Heart left ventricle (tissue), 16 donors: Measurements from ENCODE around the gene GBGT1. TPM values are rescaled to one million over a fixed set of nuclear protein-coding genes. Genes with fewer than 3 reads are reported as not detected.

Source experiments
- ATAC-seq, 4 donors: fragments of 200-7000 bp; cut with Tn5 transposase; one replicate each; pipeline ENCODE4 v1.9.1; 2020 to 2022; ENCODE audit warnings: moderate library complexity in 4 of 4, mild to moderate bottlenecking in 3 of 4, moderate number of reproducible peaks in 1 of 4
- DNase-seq, 5 donors: peaks; one replicate each; pipeline ENCODE4 v3.0.0-alpha.2; 2020
- H3K27ac ChIP-seq, 12 donors: fragments of 200-600 bp; sonication (generic) in 4 of 12; one replicate each; pipeline versions ENCODE4 v1.5.0 to v1.8.0; 2016 to 2022; ENCODE audit warnings: mild to moderate bottlenecking in 2 of 12
- H3K27me3 ChIP-seq, 9 donors: fragments of 200-600 bp; sonication (generic) in 2 of 9; one replicate each; pipeline versions ENCODE4 v1.5.1 to v1.8.0; 2016 to 2022; ENCODE audit warnings: mild to moderate bottlenecking in 3 of 9
- H3K36me3 ChIP-seq, 9 donors: fragments of 200-600 bp; sonication (generic) in 2 of 9; one replicate each; pipeline versions ENCODE4 v1.5.0 to v1.8.0; 2018 to 2022; ENCODE audit warnings: mild to moderate bottlenecking in 2 of 9
- H3K4me1 ChIP-seq, 12 donors: fragments of 200-600 bp; sonication (generic) in 4 of 12; one replicate each; pipeline versions ENCODE4 v1.5.0 to v1.8.0; 2016 to 2022; ENCODE audit warnings: mild to moderate bottlenecking in 3 of 12
- H3K4me3 ChIP-seq, 12 donors: fragments of 200-600 bp; sonication (generic) in 4 of 12; one replicate each; pipeline versions ENCODE4 v1.5.0 to v1.8.0; 2017 to 2022; ENCODE audit warnings: mild to moderate bottlenecking in 9 of 12, moderate library complexity in 4 of 12
- H3K9me3 ChIP-seq, 12 donors: fragments of 200-600 bp; sonication (generic) in 4 of 12; one replicate each; pipeline versions ENCODE4 v1.5.0 to v1.8.0; 2016 to 2022; ENCODE audit warnings: mild to moderate bottlenecking in 1 of 12
- CTCF ChIP-seq, 12 donors: fragments of 200-600 bp; sonication (generic) in 4 of 12; IDR thresholded peaks; one replicate each; pipeline versions ENCODE4 v1.5.0 to v1.8.0; 2018 to 2022; ENCODE audit warnings: antibody characterized with exemption in 12 of 12, mild to moderate bottlenecking in 5 of 12
- POLR2A ChIP-seq, 2 donors: fragments of 450-650 bp; IDR thresholded peaks; one replicate each; pipeline ENCODE4 v1.6.1; 2017; ENCODE audit warnings: antibody characterized with exemption in 2 of 2, mild to moderate bottlenecking in 2 of 2, moderate library complexity in 2 of 2
- WGBS, 4 donors: extraction: QIAGEN DNeasy Blood & Tissue Kit in 2 of 4; methylation state at CpG; one replicate each; pipeline versions ENCODE4 v1.1.5 to v1.1.7; 2013 to 2018; 5-methylcytosine and 5-hydroxymethylcytosine counted together
- intact Hi-C, 10 donors: fragments of 100-400 bp; cut with DNase I; formaldehyde crosslinking; loops; one replicate each; pipeline versions ENCODE4 v1.11.1 to v1.14.2; 2022
- polyA plus RNA-seq, 2 donors: library from polyadenylated mRNA; stranded (reverse); fragments of 200-250 nt; gene quantifications; one replicate each; pipeline ENCODE4 v1.2.3, GENCODE V29; 2013
- total RNA-seq, 9 donors: library from RNA; depleted of rRNA in 2 of 9; stranded (reverse); fragments of >200 nt in 2 of 9; fragmentation: NEBNext Ultra II Directional in 3 of 9; extraction: Animal tissue kit (Norgen Biotek cat#: 25700) in 3 of 9; gene quantifications; one replicate each; pipeline versions ENCODE4 v1.1.0 to v1.2.4, GENCODE V29; 2016 to 2023
- donor health status: ischemic (EF 13 %, LVEDD 7.1; RV severe dilation, severe dysfunction).
- donor health status: healthy with polysubstance abuse.
- donor health status: DM: no; HTN: yes; CAD: no.
- donor health status: DM: no; HTN: no; CAD: no.
- donor health status: ischemic (EF 25% LVEDD 6.9; RV normal size, moderate dysfunction).
- donor health status: ischemic (EF 25% LVEDD 5.7; RV mildly dilated, moderate dysfunction).
- donor health status: healthy.
- donor health status: DM: yes; HTN: yes; CAD: no.
- donor health status: ischemic (EF 35%, LVEDD 5.7; RV mildly dilated, moderate dysfunction).
- donor health status: nonischemic (EF 11% LVEDD 7.7; RV severe dilation, severe dysfunction).
- donor health status: DM: yes; HTN: yes; CAD: no.
- donor health status: PGD.
- donor health status: ischemic (EF 29% LVEDD 5.4; RV normal size, mild dysfunction).
- donor health status: nonischemic (EF 23%, LVEDD 6.1; RV moderate dilation, normal function).

Gene GBGT1
- total and polyA plus RNA-seq, 11 donors = 4.6 to 22.5 (median 7.0) TPM

GRCh38 chr9:133121198-133121914 lies 42.4 kb downstream of the GBGT1 start, which contains the start of gene RALGDS:
TSS of gene RALGDS (minus strand) at chr9:133121240. CDS start at chr9:133121154, 86 bp downstream.
- WGBS, 4 donors = 9 to 33% (median 14%) methylated on average over 7 to 53 of the region's 53 CpGs
- peak within 1 kb of the TSS; percentile 53 to 97 (median 90) for H3K27ac ChIP-seq
- ATAC-seq (peak; percentile 70 to 85 (median 84)), DNase-seq (peak; percentile 90 to 94 (median 93))
- intact Hi-C loops = no loop called here
- no peaks in the 10 kb centered on the region for H3K9me3 ChIP-seq
- H3K4me1 ChIP-seq = peaks cover 5 to 88% (median 71%) of the 10 kb centered on the region in 12 donors
- peaks cover 0 to 4% (median 0%) of the 10 kb centered on the region in 9 donors for H3K36me3 ChIP-seq
- no peak for TF ChIP-seq POLR2A (IDR thresholded peaks at IDR 0.05)
- no peak for TF ChIP-seq CTCF (IDR thresholded peaks at IDR 0.05)
- peak within 1 kb of the TSS; percentile 55 to 99 (median 86) for H3K4me3 ChIP-seq
- H3K27me3 ChIP-seq = no peaks in the 10 kb centered on the region

GRCh38 chr9:133120501-133121197 lies 43.1 kb downstream of the GBGT1 start:
- no peaks in the 10 kb centered on the region for H3K27me3 ChIP-seq
- peaks cover 11 to 88% (median 71%) of the 10 kb centered on the region in 12 donors for H3K4me1 ChIP-seq
- no peaks in the 10 kb centered on the region for H3K9me3 ChIP-seq
- DNase-seq (no peak), ATAC-seq (peak in 2 of 4 donors; percentile 1 to 2)
- intact Hi-C loops = no loop called here
- H3K4me3 ChIP-seq = peak overlapping the region; percentile 55 to 99 (median 86)
- H3K27ac ChIP-seq = peak overlapping the region; percentile 47 to 97 (median 90)
- 0 to 1% (median 0%) methylated on average over 21 to 66 of the region's 66 CpGs for WGBS, 4 donors
- TF ChIP-seq CTCF (IDR thresholded peaks at IDR 0.05) (no peak), POLR2A (IDR thresholded peaks at IDR 0.05) (no peak)
- H3K36me3 ChIP-seq = peaks cover 0 to 7% (median 0%) of the 10 kb centered on the region in 9 donors

- Histone ChIP-seq H3K36me3 (peaks cover 0 to 7% (median 0%) of the 10 kb centered on the region in 9 donors), H3K4me3 (peak overlapping the region; percentile 55 to 99 (median 86)), H3K27me3 (no peaks in the 10 kb centered on the region), H3K4me1 (peaks cover 17 to 88% (median 75%) of the 10 kb centered on the region in 12 donors), H3K27ac (peak overlapping the region; percentile 67 to 97 (median 90)), H3K9me3 (no peaks in the 10 kb centered on the region)
- no peak for TF ChIP-seq CTCF (IDR thresholded peaks at IDR 0.05)
- TF ChIP-seq POLR2A (IDR thresholded peaks at IDR 0.05) = no peak
- DNase-seq = peak in 1 of 5 donors; percentile 65
- intact Hi-C loops = no loop called here
- WGBS, 4 donors = 8 to 27% (median 22%) methylated on average over 19 to 21 of the region's 21 CpGs
- ATAC-seq = no peak
Measured at GRCh38 chr9:133119846-133120500, 43.7 kb downstream of the GBGT1 start.
